RPMI7951 (cell line): Measurements from ENCODE around the gene MIGA2. TPM values are rescaled to one million over a fixed set of nuclear protein-coding genes. Genes with fewer than 3 reads are reported as not detected.
"Not testable (repeated sequence)": the region's sequence is repeated elsewhere in the genome, so short reads cannot be mapped to it uniquely, and the experiment has no call there.

ENCODE experiments used
- DNase-seq: peaks from one replicate; pipeline ENCODE4 v3.0.0-alpha.2; 2012; ENCODE audit warnings: low read depth
- total RNA-seq: library from RNA; depleted of rRNA; stranded (reverse); fragments of >200 nt; shearing (Covaris generic); gene quantifications from 2 replicates; pipeline ENCODE4 v1.2.3, GENCODE V29; 2014

The MIGA2 gene
- total RNA-seq, 1 experiment from 2014 or later = 13.7 TPM

- DNase-seq = no peak
Observed at GRCh38 chr9:129100383-129101169, 64.2 kb downstream of the MIGA2 start.

- no peak for DNase-seq
Observed at GRCh38 chr9:129101279-129101678, 64.9 kb downstream of the MIGA2 start.

DNA sequence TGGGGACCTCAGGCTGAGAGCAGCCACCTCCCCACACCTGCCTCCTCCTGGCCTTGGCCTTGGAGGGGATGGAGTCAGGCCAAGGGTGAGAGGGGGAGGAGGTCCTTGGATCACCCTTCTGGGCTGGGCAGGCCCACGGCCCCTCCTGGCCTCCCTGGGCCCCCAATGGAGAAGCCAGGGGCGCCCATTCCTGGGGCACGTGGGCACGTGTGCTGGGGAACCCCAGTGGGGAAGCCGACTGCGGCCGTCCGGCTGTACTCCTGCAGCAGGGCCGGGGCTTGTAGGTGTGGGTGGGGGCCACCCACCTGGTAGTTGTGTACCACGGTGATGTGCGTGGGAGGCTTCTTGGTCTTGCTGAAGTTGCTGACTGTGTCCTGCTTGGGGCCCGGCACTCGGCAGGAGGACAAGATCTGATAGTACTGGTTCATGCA lies 65.7 kb downstream of the MIGA2 start:
- DNase-seq = no peak

DNA sequence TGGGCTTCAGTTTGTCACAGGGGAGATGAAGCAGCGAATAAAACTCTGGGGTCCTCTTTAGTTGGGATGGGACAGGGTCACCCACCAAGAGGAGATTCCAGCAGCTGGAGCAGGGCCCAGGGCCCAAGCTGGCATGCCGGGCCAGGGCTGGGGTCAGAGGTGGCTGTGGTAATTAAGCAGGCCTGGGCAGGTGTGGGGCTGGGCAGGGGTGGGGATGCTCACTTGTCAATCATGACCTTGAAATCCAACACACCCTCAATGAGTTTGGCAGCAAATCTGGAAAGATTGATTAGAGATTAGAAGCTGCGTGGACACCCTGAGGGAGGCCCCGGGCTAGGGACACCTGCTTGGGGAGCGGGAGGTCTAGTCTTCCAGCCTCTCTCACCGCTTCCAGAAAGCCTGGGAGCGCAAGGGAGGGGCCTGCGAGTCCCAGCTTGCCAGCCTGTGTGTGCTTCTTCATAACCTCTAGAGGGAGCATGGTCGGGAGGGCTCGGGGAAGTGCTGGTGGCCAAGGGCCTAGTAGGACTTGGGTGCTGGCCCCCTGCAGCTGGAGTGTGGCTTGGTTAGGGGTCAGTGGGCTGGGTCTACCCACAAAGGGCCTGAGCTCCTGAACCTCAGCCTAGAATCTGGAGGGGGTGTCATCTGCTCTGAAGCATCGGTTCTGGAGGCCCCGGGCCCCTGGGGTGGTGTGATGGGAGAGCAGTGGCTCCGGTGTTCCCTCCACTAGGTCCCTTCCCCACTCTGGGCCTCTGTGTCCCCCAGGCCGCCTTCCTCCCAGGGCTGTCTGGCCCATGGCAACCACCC lies 66.6 kb downstream of the MIGA2 start:
- DNase-seq = peak; percentile 49

DNA sequence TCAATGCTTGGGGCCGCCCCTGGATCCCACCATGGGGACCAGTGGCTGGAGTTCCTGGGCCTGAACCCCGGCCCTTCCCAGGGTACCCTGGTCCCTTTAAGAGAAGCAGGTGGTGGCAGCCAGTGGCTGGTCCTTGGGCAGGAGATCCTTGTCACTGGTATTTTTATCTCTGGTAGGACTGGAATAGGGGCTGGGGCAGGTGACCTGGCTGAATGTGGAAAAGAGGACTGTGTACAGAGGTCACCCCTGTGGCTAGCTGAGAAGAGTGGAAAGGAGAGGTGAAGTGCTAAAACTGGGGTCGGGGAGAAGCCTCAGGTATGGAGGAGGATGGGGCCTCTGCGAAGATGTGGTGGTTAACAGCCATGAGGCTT lies 67.2 kb downstream of the MIGA2 start:
- no peak for DNase-seq

- DNase-seq = no peak
Observed at GRCh38 chr9:129104051-129104450, 67.6 kb downstream of the MIGA2 start.

- no peak for DNase-seq
Observed at GRCh38 chr9:129105857-129106694, 69.7 kb downstream of the MIGA2 start.

GRCh38 chr9:129107651-129108050 lies 71.2 kb downstream of the MIGA2 start:
- no peak for DNase-seq

DNA sequence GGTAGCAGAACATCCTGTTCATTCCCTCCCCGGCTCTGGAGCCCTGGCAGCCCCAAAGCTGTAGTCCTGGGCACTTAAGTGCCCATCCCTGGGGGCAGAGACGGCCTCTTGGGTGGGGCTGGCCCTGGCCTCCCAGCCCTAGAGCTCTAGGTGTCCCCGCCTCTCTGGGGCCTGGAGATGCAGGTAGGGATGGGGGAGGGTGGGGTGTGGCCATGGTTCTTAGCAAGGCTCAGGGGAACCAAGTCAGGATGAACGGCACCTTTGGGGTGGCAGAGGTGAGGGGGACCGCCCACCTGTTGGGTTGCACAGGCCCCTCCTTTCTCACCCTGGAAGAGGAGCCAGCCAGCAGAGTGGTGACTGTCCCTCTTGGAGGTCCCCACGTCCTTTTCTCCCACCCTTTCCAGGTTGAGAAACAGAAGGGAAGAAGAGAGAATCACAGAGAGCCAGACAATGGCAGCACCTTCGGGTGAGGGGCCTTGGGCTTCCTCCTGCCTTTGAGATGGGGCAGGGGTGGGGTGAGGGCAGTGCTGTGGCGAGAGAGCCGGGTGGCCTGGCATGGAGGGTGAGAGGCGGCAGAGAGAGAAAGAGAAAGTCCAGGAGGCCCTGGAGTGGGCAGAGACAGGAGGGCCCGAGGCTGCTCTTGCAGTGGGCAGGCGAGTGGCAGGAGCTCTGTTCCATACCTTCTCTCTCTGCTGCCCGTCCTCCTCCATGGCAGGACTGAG lies 71.8 kb downstream of the MIGA2 start:
- DNase-seq = no peak

- no peak for DNase-seq
Observed at GRCh38 chr9:129108805-129109536, 72.5 kb downstream of the MIGA2 start.

DNA sequence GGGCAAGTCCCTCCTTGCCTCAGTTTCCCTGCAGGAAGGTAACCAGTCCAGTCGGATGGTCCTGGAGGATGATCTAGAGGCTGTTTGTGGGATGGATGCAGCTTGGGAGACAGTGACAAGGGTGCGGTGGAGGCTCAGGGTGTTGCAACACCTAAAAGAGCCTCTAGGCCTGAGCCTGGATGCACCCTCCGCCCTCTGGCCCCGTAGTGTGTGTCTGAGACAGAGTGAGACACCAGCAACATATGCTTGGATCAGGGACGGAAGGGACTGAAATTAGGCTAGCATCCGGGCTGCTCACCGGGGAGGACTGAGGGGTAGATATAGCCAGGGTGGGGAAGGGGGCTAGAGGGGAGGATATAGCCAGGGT lies 73.1 kb downstream of the MIGA2 start:
- DNase-seq = peak; percentile 24

DNA sequence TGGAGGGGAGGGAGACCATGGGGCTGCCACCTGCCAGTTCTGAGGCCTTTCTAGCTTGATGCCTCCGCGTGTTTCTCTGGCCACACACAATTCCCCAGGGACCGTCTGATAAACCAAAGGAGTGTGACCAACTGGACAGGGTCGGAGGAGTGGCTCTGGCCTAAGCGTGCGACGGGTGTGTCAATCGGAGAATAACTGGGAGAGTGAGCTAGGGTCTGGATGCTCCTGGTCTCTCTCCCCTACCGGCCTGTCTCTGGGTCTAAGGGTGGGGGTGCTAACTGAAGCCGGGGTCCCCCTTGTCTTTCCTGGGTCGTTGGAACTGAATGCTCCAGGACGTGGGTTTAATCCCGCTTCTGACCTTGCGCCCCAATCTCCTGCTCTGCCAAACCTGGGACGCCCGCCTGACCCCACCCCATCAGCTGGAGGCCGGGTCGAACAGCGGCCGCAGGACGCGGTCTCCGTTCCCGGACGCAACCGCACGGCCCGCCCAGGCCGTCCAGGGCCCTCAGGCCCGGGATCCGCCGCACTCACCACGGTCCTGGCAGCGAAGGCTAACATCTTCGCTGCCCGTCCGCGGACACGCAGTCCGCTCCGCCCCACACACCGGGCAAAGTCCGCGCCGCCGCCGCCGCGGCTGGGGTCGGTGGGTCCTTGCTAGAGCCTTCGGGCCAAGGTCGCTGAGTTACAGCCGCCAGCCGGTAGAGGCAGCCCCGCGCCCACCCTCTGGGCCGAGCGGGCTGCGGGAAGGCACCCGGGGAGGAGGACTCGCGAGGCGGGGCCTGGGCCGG lies 73.7 kb downstream of the MIGA2 start:
- peak; percentile 55 for DNase-seq

DNA sequence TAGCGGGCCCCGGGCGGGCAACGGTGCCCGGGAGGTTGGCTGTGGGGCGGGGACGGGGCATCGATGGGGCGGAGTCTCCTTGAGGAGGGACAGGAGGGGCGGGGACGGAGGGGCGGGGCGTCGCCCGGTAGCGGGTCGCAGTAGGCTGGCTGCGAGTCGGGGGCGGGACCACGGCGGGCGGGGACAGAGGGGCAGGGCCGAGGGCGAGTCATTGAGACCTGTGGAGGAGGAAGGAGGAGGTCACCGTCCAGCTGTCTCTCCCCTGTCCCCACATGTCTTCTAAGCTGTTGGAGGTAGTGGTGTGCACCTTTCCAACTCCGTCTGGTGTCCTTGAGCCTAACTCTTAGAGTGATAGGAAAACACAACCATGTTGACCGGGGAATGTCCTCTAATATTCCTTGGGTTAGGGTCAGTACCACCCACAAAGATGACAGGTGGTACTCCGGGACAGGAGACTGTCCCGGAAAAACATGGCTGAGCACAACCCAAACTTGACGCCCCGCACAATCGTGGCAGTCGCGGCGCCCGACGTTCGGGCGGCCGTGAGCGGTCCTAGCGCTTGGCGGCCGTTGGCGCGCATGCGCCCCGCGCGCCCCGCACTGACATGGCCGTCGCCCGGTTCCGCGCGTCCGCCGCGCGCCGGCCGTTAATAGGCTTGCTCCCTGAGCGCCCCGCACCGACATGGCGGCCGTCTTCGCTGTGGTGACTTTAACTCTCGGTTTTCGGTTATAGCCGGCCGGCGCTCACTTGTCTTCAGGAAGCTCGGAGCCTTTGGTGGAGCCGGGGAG lies 74.5 kb downstream of the MIGA2 start, which contains the start of the genes CRAT and PTPA:
Gene CRAT, minus strand, starts transcription at position 54 of the 788 bp plus-strand sequence. CDS start 284 bp downstream, outside the sequence.
Gene PTPA, plus strand, starts transcription at position 676 of the 788 bp plus-strand sequence. CDS start 186 bp downstream, outside the sequence.
- peak; percentile 88 for DNase-seq

DNA sequence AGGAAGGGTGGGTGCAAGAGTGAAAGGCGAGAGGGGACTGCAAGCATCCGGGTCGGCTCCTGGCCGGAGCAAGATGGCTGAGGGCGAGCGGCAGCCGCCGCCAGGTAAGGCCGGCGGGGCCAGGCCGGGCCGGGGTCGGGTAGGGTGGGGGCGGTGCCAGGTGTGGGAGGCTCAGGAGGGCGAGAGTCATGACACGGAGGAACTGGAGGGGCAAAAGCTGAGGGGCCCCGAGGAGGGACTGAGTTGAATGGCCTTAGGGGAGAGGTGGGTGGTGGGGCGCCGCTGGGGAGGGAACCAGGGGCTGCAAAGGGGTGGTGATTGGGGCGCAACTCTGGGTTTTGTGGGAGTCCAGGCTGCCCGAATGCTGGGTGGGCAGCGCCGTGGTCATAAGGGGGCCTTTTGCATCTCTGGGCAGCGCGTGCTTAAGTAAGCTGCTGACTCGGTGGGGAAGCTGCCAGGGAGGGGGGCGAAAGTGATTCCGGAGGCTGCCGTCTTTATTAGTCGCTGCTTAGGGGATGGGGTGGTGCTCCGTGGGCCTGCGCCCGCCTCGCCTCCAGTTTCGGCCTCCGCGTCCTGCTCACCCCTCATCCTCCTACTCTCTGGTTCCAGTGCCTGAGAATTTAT lies 75.2 kb downstream of the MIGA2 start:
- peak; percentile 38 for DNase-seq

GRCh38 chr9:129112526-129112925 lies 76.1 kb downstream of the MIGA2 start:
- not testable (repeated sequence) for DNase-seq

DNA sequence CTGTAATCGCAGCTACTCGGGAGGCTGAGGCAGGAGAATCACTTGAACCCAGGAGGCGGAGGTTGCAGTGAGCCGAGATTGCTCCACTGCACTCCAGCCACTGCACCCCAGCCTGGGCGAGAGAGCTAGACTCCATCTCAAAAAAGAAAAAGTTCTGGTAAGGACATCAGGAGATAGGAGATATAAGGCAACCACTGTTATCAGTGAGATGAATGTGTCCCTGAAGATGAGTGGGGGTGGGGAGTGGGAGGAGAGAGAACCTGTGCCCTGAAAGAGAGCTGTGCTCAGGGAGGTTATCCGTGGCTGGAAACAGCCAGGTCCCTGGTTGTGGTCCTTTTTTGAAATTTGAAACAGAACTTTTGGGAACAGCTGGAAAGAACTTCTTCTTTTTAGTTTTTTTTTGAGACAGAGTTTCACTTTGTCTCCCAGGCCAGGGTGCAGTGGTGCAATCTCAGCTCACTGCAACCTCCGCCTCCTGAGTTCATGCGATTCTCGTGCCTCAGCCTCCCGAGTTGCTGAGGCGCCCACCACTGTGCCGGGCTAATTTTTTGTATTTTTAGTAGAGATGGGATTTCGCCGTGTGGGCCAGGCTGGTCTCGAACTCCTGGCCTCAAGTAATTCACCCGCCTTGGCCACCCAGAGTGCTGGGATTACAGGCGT lies 77.3 kb downstream of the MIGA2 start:
- no peak for DNase-seq

DNA sequence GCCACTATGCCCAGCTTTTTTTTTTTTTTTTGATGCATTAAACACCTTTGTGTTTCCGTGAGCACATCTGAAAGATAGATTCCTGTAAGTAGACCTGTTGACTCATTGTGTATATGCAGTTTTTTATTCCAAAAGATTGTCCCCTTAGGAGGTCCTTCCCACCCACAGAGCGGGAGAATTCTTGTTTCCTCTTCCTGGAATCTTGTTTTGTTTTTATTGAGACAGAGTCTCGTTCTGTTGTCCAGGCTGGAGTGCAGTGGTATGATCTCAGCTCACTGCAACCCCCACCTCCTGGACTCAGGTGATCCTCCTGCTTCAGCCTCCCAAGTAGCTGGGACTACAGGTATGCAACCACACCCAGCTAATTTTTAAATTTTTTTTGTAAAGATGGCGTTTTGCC lies 82.4 kb downstream of the MIGA2 start:
- no peak for DNase-seq

DNA sequence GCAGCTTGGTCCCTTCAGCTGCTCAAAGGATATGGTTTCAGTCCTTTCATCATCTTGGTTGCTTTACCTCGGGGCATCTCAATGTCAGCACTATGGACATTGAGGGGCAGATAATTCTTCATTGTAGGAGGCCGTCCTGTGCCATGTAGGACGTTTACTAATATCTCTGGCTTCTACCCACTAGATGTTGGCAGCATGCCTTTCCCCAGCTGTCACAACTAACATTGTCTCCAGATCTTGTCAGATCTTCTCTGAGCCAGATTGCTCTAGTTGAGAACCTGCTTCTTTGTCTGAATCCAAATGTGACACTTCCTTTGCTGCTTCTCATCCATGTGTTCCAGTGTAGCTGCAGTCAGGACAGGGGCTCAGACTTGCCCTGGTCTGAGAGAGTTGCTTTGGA lies 85.1 kb downstream of the MIGA2 start:
- DNase-seq = peak; percentile 86
